K562 (cell line): ENCODE results near the gene TJP3. TPM values are rescaled to one million over a fixed set of nuclear protein-coding genes. Genes with fewer than 3 reads are reported as not detected.

Experiments used
- CBX3 ChIP-seq, 2 experiments: IDR thresholded peaks; 1 replicate in 1 of 2; 2 replicates in 1 of 2; pipeline ENCODE4 v1.6.1; 2012; ENCODE audit warnings: inconsistent platforms in 2 of 2, low read length in 2 of 2, borderline replicate concordance in 1 of 2, control low read depth in 1 of 2
- HMGN3 ChIP-seq: IDR thresholded peaks from 2 replicates; pipeline ENCODE4 v1.6.1; 2011; ENCODE audit warnings: borderline replicate concordance, low read depth, mild to moderate bottlenecking, mixed read lengths, low read length; ENCODE audit not compliant: insufficient read length; ENCODE audit errors: extremely low read depth
- LEF1 ChIP-seq: fragments of 450-650 bp; IDR thresholded peaks from 2 replicates; pipeline ENCODE4 v1.6.1; 2016; ENCODE audit warnings: mild to moderate bottlenecking
- NR2C2 ChIP-seq, 2 experiments: fragments of 200-800 bp in 1 of 2; sonication (Bioruptor generic) in 1 of 2; sonication (generic) in 1 of 2; formaldehyde crosslinking in 1 of 2; IDR thresholded peaks; 2 replicates each; pipeline versions ENCODE4 v1.6.1 to v1.8.0; 2016 to 2022; ENCODE audit warnings: mild to moderate bottlenecking in 1 of 2, missing compliant biosample characterization in 1 of 2, missing genetic modification characterization in 1 of 2, missing genetic modification reagents in 1 of 2
- NR4A1 ChIP-seq, 2 experiments: fragments of 250-450 bp in 1 of 2; fragments of 450-650 bp in 1 of 2; sonication (Bioruptor Pico) in 1 of 2; IDR thresholded peaks; 2 replicates each; pipeline versions ENCODE4 v1.4.0 to v1.6.1; 2016 to 2020; ENCODE audit warnings: mild to moderate bottlenecking in 2 of 2, missing compliant biosample characterization in 1 of 2, missing genetic modification characterization in 1 of 2, moderate library complexity in 1 of 2
- SMARCC2 ChIP-seq: fragments of 450-650 bp; IDR thresholded peaks from 2 replicates; pipeline ENCODE4 v1.6.1; 2017; ENCODE audit warnings: antibody characterized with exemption, moderate library complexity, mild to moderate bottlenecking, low read depth
- ZBTB17 ChIP-seq: fragments of 450-650 bp; formaldehyde crosslinking; IDR thresholded peaks from 2 replicates; pipeline ENCODE4 v1.4.0; 2020; ENCODE audit warnings: mild to moderate bottlenecking
- ZNF561 ChIP-seq: fragments of 450-650 bp; formaldehyde crosslinking; conservative IDR thresholded peaks from 2 replicates; pipeline ENCODE4 v1.4.0; 2020; ENCODE audit warnings: mild to moderate bottlenecking, moderate library complexity
- polyA plus RNA-seq, 8 experiments: library from polyadenylated mRNA; depleted of rRNA in 4 of 8; stranded (reverse) in 5 of 8; unstranded in 3 of 8; fragments of >200 nt; fragmentation: Nextera tagmentation in 2 of 8; fragmentation: Illumina TruSeq in 1 of 8; extraction: Ambion mirVana in 2 of 8; extraction: Trizol in 1 of 8; gene quantifications; 2 replicates each; pipeline versions ENCODE4 v1.2.1 to v1.2.3, GENCODE V29; 2011 to 2014; ENCODE audit warnings: inconsistent platforms in 1 of 8, missing spikeins in 1 of 8
- total RNA-seq, 7 experiments: library from RNA; depleted of rRNA in 6 of 7; stranded (reverse); fragments of >200 nt in 6 of 7; fragmentation: Illumina TruSeq in 2 of 7; extraction: Trizol in 2 of 7; gene quantifications; 2 replicates each; pipeline versions ENCODE4 v1.2.1 to v1.2.3, GENCODE V29; 2011 to 2021; ENCODE audit warnings: low replicate concordance in 1 of 7
- TF ChIP-seq, protein P1 (sequence below): fragments of 250-450 bp; sonication (Bioruptor Pico); IDR thresholded peaks from 2 replicates; pipeline ENCODE4 v1.4.0; 2020; ENCODE audit warnings: mild to moderate bottlenecking
- TF ChIP-seq, protein P2 (sequence below): fragments of 450-650 bp; IDR thresholded peaks from 2 replicates; pipeline ENCODE4 v1.6.1; 2017; ENCODE audit warnings: antibody characterized with exemption, mild to moderate bottlenecking
- TF ChIP-seq, protein P3 (sequence below): sonication (generic); formaldehyde crosslinking; IDR thresholded peaks from 2 replicates; pipeline ENCODE4 v1.8.1; 2023; ENCODE audit warnings: mild to moderate bottlenecking, missing genetic modification reagents
- TF ChIP-seq, protein P4 (sequence below): fragments of 450-650 bp; conservative IDR thresholded peaks from 2 replicates; pipeline ENCODE4 v1.6.1; 2016; ENCODE audit warnings: missing genetic modification characterization, low read depth, mild to moderate bottlenecking, control low read depth, missing compliant biosample characterization

TJP3 gene
- total and polyA plus RNA-seq, 9 of the 15 experiments (the other 6 are each of a cell fraction or from before 2014, with no cell fraction given) = 0.11 to 2.4 (median 0.57) TPM; not detected in 1

DNA sequence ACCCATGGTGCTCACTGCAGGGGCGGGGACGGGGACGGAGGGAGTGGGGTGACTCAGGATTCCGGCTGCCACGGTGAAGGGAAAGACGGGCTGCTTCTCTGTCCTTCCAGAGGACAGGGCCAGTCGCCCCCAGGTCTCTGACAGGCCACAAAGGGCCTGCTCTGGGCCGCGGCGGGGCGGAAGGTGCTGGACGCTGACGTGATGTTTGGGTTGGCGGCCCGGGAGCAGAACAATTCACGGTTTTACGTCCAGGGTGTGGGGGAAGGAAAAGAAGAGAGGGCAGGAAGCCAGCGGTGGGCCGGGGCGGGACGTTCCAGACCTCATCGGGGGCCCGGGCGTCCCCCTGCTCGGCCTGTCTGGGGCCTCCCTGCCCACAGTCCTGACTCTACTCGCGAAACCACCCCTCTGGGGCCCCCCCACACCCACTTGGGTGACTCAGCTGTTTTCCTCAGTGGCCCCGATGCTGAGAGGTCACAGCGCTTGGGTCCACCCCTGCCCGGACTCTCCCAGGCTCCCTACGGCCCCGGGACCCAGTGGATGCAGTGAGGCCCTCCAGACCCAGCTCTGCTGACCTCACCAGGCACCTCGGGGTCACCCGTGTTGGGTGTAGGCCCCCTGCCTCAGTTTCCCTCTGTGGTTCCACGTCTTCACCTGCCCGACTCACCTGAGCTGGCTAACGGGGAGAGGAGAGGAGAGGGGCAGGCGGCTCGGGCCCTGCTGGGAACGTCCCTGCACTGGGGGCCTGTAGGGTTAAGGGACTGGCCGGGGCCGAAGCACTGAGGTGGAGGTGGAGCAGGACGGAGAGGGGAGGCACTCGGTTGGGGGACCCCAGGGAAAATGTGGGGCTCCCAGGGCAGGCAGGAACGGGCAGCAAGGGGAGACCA is 37.1 kb upstream of the TJP3 start (continued):
- TF ChIP-seq, protein P1, sequence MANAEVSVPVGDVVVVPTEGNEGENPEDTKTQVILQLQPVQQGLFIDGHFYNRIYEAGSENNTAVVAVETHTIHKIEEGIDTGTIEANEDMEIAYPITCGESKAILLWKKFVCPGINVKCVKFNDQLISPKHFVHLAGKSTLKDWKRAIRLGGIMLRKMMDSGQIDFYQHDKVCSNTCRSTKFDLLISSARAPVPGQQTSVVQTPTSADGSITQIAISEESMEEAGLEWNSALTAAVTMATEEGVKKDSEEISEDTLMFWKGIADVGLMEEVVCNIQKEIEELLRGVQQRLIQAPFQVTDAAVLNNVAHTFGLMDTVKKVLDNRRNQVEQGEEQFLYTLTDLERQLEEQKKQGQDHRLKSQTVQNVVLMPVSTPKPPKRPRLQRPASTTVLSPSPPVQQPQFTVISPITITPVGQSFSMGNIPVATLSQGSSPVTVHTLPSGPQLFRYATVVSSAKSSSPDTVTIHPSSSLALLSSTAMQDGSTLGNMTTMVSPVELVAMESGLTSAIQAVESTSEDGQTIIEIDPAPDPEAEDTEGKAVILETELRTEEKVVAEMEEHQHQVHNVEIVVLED (CRISPR knock-in tag) = 0 out of 2 replicates have a peak, but pooled peaks have one; percentile 29
- TF ChIP-seq ZNF561 (CRISPR knock-in tag) (0 out of 2 replicates have a peak, but pooled peaks have one; percentile 28), NR4A1 (CRISPR knock-in tag; IDR thresholded peaks at IDR 0.05) (no peak), NR4A1 (tag; IDR thresholded peaks at IDR 0.05) (peak; percentile 77), SMARCC2 (peak; percentile 21; the same call in 1 of the 2 replicates), ZBTB17 (CRISPR knock-in tag) (peak; percentile 22; the same call in 1 of the 2 replicates), CBX3 (IDR thresholded peaks at IDR 0.05; ENCODE audit: borderline replicate concordance in 1 of 2, low read length in 2 of 2) (peak in 1 of 2 experiments; percentile 27; a peak in 1 of 3 replicates), NR2C2 (CRISPR knock-in tag; IDR thresholded peaks at IDR 0.05) (peak; percentile 77), NR2C2 (tag; IDR thresholded peaks at IDR 0.05) (peak; percentile 89), HMGN3 (peak; percentile 58), LEF1 (peak; percentile 68; the same call in 1 of the 2 replicates)
- TF ChIP-seq, protein P2, sequence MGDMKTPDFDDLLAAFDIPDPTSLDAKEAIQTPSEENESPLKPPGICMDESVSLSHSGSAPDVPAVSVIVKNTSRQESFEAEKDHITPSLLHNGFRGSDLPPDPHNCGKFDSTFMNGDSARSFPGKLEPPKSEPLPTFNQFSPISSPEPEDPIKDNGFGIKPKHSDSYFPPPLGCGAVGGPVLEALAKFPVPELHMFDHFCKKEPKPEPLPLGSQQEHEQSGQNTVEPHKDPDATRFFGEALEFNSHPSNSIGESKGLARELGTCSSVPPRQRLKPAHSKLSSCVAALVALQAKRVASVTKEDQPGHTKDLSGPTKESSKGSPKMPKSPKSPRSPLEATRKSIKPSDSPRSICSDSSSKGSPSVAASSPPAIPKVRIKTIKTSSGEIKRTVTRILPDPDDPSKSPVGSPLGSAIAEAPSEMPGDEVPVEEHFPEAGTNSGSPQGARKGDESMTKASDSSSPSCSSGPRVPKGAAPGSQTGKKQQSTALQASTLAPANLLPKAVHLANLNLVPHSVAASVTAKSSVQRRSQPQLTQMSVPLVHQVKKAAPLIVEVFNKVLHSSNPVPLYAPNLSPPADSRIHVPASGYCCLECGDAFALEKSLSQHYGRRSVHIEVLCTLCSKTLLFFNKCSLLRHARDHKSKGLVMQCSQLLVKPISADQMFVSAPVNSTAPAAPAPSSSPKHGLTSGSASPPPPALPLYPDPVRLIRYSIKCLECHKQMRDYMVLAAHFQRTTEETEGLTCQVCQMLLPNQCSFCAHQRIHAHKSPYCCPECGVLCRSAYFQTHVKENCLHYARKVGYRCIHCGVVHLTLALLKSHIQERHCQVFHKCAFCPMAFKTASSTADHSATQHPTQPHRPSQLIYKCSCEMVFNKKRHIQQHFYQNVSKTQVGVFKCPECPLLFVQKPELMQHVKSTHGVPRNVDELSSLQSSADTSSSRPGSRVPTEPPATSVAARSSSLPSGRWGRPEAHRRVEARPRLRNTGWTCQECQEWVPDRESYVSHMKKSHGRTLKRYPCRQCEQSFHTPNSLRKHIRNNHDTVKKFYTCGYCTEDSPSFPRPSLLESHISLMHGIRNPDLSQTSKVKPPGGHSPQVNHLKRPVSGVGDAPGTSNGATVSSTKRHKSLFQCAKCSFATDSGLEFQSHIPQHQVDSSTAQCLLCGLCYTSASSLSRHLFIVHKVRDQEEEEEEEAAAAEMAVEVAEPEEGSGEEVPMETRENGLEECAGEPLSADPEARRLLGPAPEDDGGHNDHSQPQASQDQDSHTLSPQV = peak; percentile 91
- TF ChIP-seq, protein P3, sequence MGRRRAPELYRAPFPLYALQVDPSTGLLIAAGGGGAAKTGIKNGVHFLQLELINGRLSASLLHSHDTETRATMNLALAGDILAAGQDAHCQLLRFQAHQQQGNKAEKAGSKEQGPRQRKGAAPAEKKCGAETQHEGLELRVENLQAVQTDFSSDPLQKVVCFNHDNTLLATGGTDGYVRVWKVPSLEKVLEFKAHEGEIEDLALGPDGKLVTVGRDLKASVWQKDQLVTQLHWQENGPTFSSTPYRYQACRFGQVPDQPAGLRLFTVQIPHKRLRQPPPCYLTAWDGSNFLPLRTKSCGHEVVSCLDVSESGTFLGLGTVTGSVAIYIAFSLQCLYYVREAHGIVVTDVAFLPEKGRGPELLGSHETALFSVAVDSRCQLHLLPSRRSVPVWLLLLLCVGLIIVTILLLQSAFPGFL (CRISPR knock-in tag) = no peak
- TF ChIP-seq, protein P4, sequence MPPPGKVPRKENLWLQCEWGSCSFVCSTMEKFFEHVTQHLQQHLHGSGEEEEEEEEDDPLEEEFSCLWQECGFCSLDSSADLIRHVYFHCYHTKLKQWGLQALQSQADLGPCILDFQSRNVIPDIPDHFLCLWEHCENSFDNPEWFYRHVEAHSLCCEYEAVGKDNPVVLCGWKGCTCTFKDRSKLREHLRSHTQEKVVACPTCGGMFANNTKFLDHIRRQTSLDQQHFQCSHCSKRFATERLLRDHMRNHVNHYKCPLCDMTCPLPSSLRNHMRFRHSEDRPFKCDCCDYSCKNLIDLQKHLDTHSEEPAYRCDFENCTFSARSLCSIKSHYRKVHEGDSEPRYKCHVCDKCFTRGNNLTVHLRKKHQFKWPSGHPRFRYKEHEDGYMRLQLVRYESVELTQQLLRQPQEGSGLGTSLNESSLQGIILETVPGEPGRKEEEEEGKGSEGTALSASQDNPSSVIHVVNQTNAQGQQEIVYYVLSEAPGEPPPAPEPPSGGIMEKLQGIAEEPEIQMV (tag) = 0 out of 2 replicates have a peak, but pooled peaks have one; percentile 30
